HG02798 (cell line): ENCODE measurements around the gene LETM1.
"Not testable (repeated sequence)": the region's sequence is repeated elsewhere in the genome, so short reads cannot be mapped to it uniquely, and the experiment has no call there.

Experiments used
- ATAC-seq: cut with Tn5 transposase; IDR thresholded peaks from one replicate; pipeline ENCODE4 v1.9.1; 2021; ENCODE audit warnings: mild to moderate bottlenecking; ENCODE audit not compliant: unreplicated experiment, poor library complexity

LETM1 gene

GRCh38 chr4:1855333-1856070, 454 bp downstream of the LETM1 start:
- peak; percentile 1 for ATAC-seq

- no peak for ATAC-seq
Observed at GRCh38 chr4:1854752-1855151, 1.2 kb downstream of the LETM1 start.

- ATAC-seq = no peak
Observed at GRCh38 chr4:1852904-1853623, 2.9 kb downstream of the LETM1 start.

- ATAC-seq = no peak
Observed at GRCh38 chr4:1851575-1852410, 4.2 kb downstream of the LETM1 start.

- ATAC-seq = no peak
Observed at GRCh38 chr4:1851160-1851559, 4.8 kb downstream of the LETM1 start.

GRCh38 chr4:1850276-1850675, 5.7 kb downstream of the LETM1 start:
- no peak for ATAC-seq

GRCh38 chr4:1846580-1846979, 9.4 kb downstream of the LETM1 start:
- no peak for ATAC-seq

- not testable (repeated sequence) for ATAC-seq
Observed at GRCh38 chr4:1844618-1845017, 11.3 kb downstream of the LETM1 start.

- ATAC-seq = no peak
Observed at GRCh38 chr4:1843852-1844251, 12.1 kb downstream of the LETM1 start.

GRCh38 chr4:1842993-1843448, 12.9 kb downstream of the LETM1 start:
- ATAC-seq = no peak

- no peak for ATAC-seq
Observed at GRCh38 chr4:1842339-1842895, 13.5 kb downstream of the LETM1 start.

- ATAC-seq = no peak
Observed at GRCh38 chr4:1841887-1842210, 14.1 kb downstream of the LETM1 start.

- no peak for ATAC-seq
Observed at GRCh38 chr4:1841201-1841886, 14.6 kb downstream of the LETM1 start.

- ATAC-seq = no peak
Observed at GRCh38 chr4:1839282-1839681, 16.7 kb downstream of the LETM1 start.

GRCh38 chr4:1837069-1837468, 18.9 kb downstream of the LETM1 start:
- ATAC-seq = no peak

- no peak for ATAC-seq
Observed at GRCh38 chr4:1836650-1837049, 19.3 kb downstream of the LETM1 start.

GRCh38 chr4:1835836-1836235, 20.1 kb downstream of the LETM1 start:
- not testable (repeated sequence) for ATAC-seq

- ATAC-seq = peak; percentile 70
Observed at GRCh38 chr4:1834047-1834775, 21.7 kb downstream of the LETM1 start.

- no peak for ATAC-seq
Observed at GRCh38 chr4:1833307-1834046, 22.5 kb downstream of the LETM1 start.
